ENCODE data around the gene PARP14.

DNA sequence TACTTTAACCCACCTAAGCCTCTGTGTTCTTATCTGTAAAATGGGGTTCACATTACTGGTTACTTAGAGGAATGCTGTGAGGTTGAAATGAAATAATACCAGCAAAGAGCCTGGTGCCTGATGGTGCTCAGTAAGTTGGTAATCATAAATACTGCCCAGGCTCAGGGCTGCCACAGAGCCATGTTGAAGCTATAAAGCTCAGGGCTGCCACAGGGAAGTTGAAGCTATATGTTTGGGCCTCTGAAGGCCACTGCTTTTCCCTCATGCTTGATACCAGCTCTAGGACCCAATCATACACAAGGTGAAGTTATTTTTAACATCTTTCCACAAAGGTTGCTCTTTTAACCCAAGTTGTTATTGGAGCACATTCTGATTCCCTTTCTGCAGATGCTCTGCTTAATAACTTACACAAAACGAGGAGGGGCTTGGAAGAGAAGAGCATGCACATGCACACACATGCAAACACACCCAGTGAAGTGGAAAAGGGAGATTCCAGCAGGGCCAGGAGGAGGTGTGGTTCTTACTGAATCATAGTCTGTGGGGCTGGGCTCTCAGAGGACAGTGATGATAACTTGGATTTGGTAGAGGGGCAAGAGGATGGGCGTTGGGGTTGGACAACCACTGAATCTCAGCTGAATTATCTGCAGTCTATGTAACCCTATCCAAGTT lies 17.4 kb downstream of the PARP14 start:
- TF ChIP-seq POLR2A (IDR thresholded peaks at IDR 0.05): no peak
- TF ChIP-seq, protein P1, sequence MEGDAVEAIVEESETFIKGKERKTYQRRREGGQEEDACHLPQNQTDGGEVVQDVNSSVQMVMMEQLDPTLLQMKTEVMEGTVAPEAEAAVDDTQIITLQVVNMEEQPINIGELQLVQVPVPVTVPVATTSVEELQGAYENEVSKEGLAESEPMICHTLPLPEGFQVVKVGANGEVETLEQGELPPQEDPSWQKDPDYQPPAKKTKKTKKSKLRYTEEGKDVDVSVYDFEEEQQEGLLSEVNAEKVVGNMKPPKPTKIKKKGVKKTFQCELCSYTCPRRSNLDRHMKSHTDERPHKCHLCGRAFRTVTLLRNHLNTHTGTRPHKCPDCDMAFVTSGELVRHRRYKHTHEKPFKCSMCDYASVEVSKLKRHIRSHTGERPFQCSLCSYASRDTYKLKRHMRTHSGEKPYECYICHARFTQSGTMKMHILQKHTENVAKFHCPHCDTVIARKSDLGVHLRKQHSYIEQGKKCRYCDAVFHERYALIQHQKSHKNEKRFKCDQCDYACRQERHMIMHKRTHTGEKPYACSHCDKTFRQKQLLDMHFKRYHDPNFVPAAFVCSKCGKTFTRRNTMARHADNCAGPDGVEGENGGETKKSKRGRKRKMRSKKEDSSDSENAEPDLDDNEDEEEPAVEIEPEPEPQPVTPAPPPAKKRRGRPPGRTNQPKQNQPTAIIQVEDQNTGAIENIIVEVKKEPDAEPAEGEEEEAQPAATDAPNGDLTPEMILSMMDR (IDR thresholded peaks at IDR 0.05): no peak
